OCI-LY1 (cell line): ENCODE data around the gene ARFIP2.

Experiments used
- CTCF ChIP-seq: fragments of 200-600 bp; sonication (generic), shearing (Covaris generic); IDR thresholded peaks from 2 replicates; pipeline ENCODE4 v1.5.1; 2017; ENCODE audit warnings: mild to moderate bottlenecking, antibody characterized with exemption, low read length, moderate library complexity, mixed read lengths
- EZH2 ChIP-seq: fragments of 200-600 bp; sonication (generic), shearing (Covaris generic); IDR thresholded peaks from 2 replicates; pipeline ENCODE4 v1.8.0; 2017; ENCODE audit warnings: borderline replicate concordance, mixed run types, mild to moderate bottlenecking, antibody characterized with exemption, low read length, moderate library complexity, mixed read lengths

GRCh38 chr11:6498544-6498943 lies 17.4 kb upstream of the ARFIP2 start:
- TF ChIP-seq CTCF = no peak
- no peak for TF ChIP-seq EZH2
